Mononuclear cell (primary cell): ENCODE data around the gene TIMP2. TPM values are rescaled to one million over a fixed set of nuclear protein-coding genes. Genes with fewer than 3 reads are reported as not detected.
"Not testable (repeated sequence)": the region's sequence is repeated elsewhere in the genome, so short reads cannot be mapped to it uniquely, and the experiment has no call there.

Source experiments
- H3K27me3 ChIP-seq: 2 replicates; pipeline ENCODE4 v1.6.0; 2011; ENCODE audit warnings: low read length, control low read depth; ENCODE audit not compliant: insufficient read depth
- H3K4me1 ChIP-seq: 2 replicates; pipeline ENCODE4 v1.5.1; 2011; ENCODE audit warnings: mild to moderate bottlenecking, low read length, control low read depth; ENCODE audit not compliant: insufficient read depth
- H3K4me3 ChIP-seq: 2 replicates; pipeline ENCODE4 v1.5.1; 2011; ENCODE audit warnings: mild to moderate bottlenecking, low read length, moderate library complexity
- H3K9me3 ChIP-seq: 2 replicates; pipeline ENCODE4 v1.5.1; 2011; ENCODE audit warnings: low read depth, mild to moderate bottlenecking, control low read depth, low read length
- total RNA-seq: library from RNA; depleted of rRNA; stranded (reverse); fragments of >200 nt; gene quantifications from one replicate; pipeline ENCODE4 v1.2.3, GENCODE V29; 2012

The TIMP2 gene
- total RNA-seq, 1 donor: 19.9 TPM

- H3K4me3 ChIP-seq: no peak overlapping the region
- H3K27me3 ChIP-seq: no peaks in the 10 kb centered on the region
- no peaks in the 10 kb centered on the region for H3K9me3 ChIP-seq
- H3K4me1 ChIP-seq: peaks cover 21% of the 10 kb centered on the region
These were observed 56.8 kb downstream of the TIMP2 start for GRCh38 chr17:78868391-78868790.

- H3K4me1 ChIP-seq: peaks cover 29% of the 10 kb centered on the region
- not testable (repeated sequence) for H3K9me3 ChIP-seq, H3K4me3 ChIP-seq, H3K27me3 ChIP-seq
These were observed 58.1 kb downstream of the TIMP2 start for GRCh38 chr17:78867046-78867445.

- no peaks in the 10 kb centered on the region for H3K27me3 ChIP-seq
- no peak overlapping the region for H3K4me3 ChIP-seq
- no peaks in the 10 kb centered on the region for H3K9me3 ChIP-seq
- peaks cover 39% of the 10 kb centered on the region for H3K4me1 ChIP-seq
These were observed 59.4 kb downstream of the TIMP2 start for GRCh38 chr17:78865682-78866390.

- peaks cover 39% of the 10 kb centered on the region for H3K4me1 ChIP-seq
- no peaks in the 10 kb centered on the region for H3K27me3 ChIP-seq
- no peaks in the 10 kb centered on the region for H3K9me3 ChIP-seq
- H3K4me3 ChIP-seq: no peak overlapping the region
These were observed 61.1 kb downstream of the TIMP2 start for GRCh38 chr17:78864117-78864516.

GRCh38 chr17:78862073-78863023 is 62.8 kb downstream of the TIMP2 start:
- no peaks in the 10 kb centered on the region for H3K27me3 ChIP-seq
- no peak overlapping the region for H3K4me3 ChIP-seq
- H3K4me1 ChIP-seq: peaks cover 38% of the 10 kb centered on the region
- H3K9me3 ChIP-seq: no peaks in the 10 kb centered on the region

- Histone ChIP-seq H3K4me1 (peaks cover 27% of the 10 kb centered on the region), H3K9me3 (no peaks in the 10 kb centered on the region), H3K27me3 (no peaks in the 10 kb centered on the region), H3K4me3 (no peak overlapping the region)
These were observed 64.0 kb downstream of the TIMP2 start for GRCh38 chr17:78861229-78861628.

- Histone ChIP-seq H3K27me3 (no peaks in the 10 kb centered on the region), H3K4me1 (peaks cover 19% of the 10 kb centered on the region), H3K4me3 (no peak overlapping the region), H3K9me3 (no peaks in the 10 kb centered on the region)
These were observed 66.1 kb downstream of the TIMP2 start for GRCh38 chr17:78859051-78859450.

GRCh38 chr17:78857266-78857665 is 67.9 kb downstream of the TIMP2 start:
- Histone ChIP-seq H3K27me3 (no peaks in the 10 kb centered on the region), H3K9me3 (no peaks in the 10 kb centered on the region), H3K4me1 (peaks cover 12% of the 10 kb centered on the region), H3K4me3 (no peak overlapping the region)

GRCh38 chr17:78855561-78856165 is 69.5 kb downstream of the TIMP2 start:
- no peak overlapping the region for H3K4me3 ChIP-seq
- H3K9me3 ChIP-seq: no peaks in the 10 kb centered on the region
- H3K27me3 ChIP-seq: no peaks in the 10 kb centered on the region
- H3K4me1 ChIP-seq: no peaks in the 10 kb centered on the region

- Histone ChIP-seq H3K9me3 (no peaks in the 10 kb centered on the region), H3K4me1 (no peaks in the 10 kb centered on the region), H3K27me3 (no peaks in the 10 kb centered on the region), H3K4me3 (no peak overlapping the region)
These were observed 70.7 kb downstream of the TIMP2 start for GRCh38 chr17:78854508-78854907.

- no peaks in the 10 kb centered on the region for H3K27me3 ChIP-seq
These were observed 71.2 kb downstream of the TIMP2 start for GRCh38 chr17:78853926-78854394.

GRCh38 chr17:78852709-78853121 is 72.5 kb downstream of the TIMP2 start:
- H3K27me3 ChIP-seq: no peaks in the 10 kb centered on the region

More at GRCh38 chr17:78853926-78854394, 71.2 kb downstream of the TIMP2 start:
- no peaks in the 10 kb centered on the region for H3K9me3 ChIP-seq
- no peaks in the 10 kb centered on the region for H3K4me1 ChIP-seq
- no peak overlapping the region for H3K4me3 ChIP-seq

GRCh38 chr17:78849026-78849425 is 76.2 kb downstream of the TIMP2 start:
- Histone ChIP-seq H3K4me3 (no peak overlapping the region), H3K4me1 (no peaks in the 10 kb centered on the region), H3K9me3 (no peaks in the 10 kb centered on the region), H3K27me3 (no peaks in the 10 kb centered on the region)

More at GRCh38 chr17:78852709-78853121, 72.5 kb downstream of the TIMP2 start:
- no peaks in the 10 kb centered on the region for H3K9me3 ChIP-seq
- no peak overlapping the region for H3K4me3 ChIP-seq
- H3K4me1 ChIP-seq: no peaks in the 10 kb centered on the region

- Histone ChIP-seq H3K27me3 (no peaks in the 10 kb centered on the region), H3K4me3 (no peak overlapping the region), H3K9me3 (no peaks in the 10 kb centered on the region), H3K4me1 (no peaks in the 10 kb centered on the region)
These were observed 78.1 kb downstream of the TIMP2 start for GRCh38 chr17:78847052-78847451.
